GM12878 (cell line): ENCODE data around the gene EVC. TPM values are rescaled to one million over a fixed set of nuclear protein-coding genes. Genes with fewer than 3 reads are reported as not detected.

ENCODE experiments used
- ATAC-seq: fragments of 200-7000 bp; cut with Tn5 transposase; 3 replicates; pipeline ENCODE4 v1.9.1; 2020; ENCODE audit warnings: mild to moderate bottlenecking, moderate library complexity
- BruUV-seq: library from RNA; stranded (reverse); fragments of 400-500 nt; replicated peaks from 2 replicates; lab custom pipeline; 2021; lab: Mats Ljungman, UMichigan
- CTCF ChIA-PET: fragments of 300-600 bp; sonication (Branson Sonifier 250); formaldehyde crosslinking; extraction: SDS; loops from one replicate; lab custom pipeline; 2021; ENCODE audit warnings: inconsistent platforms; lab: Yijun Ruan, JAX
- POLR2A ChIA-PET: fragments of 350-600 bp; formaldehyde crosslinking; extraction: SDS; loops from one replicate; lab custom pipeline; 2021; ENCODE audit warnings: inconsistent platforms; lab: Charles Lee
- RAD21 ChIA-PET: fragments of 300-600 bp; sonication (Branson Sonifier 250); formaldehyde crosslinking; loops from one replicate; lab custom pipeline; 2023; ENCODE audit warnings: antibody characterized with exemption; ENCODE audit not compliant: unreplicated experiment; lab: Charles Lee
- SMC1A ChIA-PET: fragments of 300-600 bp; sonication (Branson Sonifier 250); formaldehyde crosslinking; loops from one replicate; lab custom pipeline; 2023; ENCODE audit not compliant: unreplicated experiment, uncharacterized antibody; lab: Charles Lee
- DNase-seq: peaks from one replicate; pipeline ENCODE4 v3.0.0-alpha.2; 2011; ENCODE audit warnings: low read depth, low spot score
- FAIRE-seq: peaks from 3 replicates; lab custom pipeline; 2011; peaks lifted over from hg19 to GRCh38; lab: Jason Lieb, UNC
- H2AFZ ChIP-seq: 2 replicates; pipeline ENCODE4 v1.6.0; 2011; ENCODE audit warnings: low read depth, low read length, control low read depth; ENCODE audit not compliant: control insufficient read depth
- H3K27ac ChIP-seq: 2 replicates; pipeline ENCODE4 v1.5.1; 2011; ENCODE audit warnings: control low read depth; ENCODE audit not compliant: control insufficient read depth, insufficient read depth
- H3K27me3 ChIP-seq, 2 experiments: replicated peaks in 1 of 2; 2 replicates each; pipeline versions ENCODE4 v1.6.0 to v1.6.1; 2011; ENCODE audit warnings: low read length in 1 of 2; ENCODE audit not compliant: control insufficient read depth in 2 of 2, insufficient read depth in 2 of 2
- H3K36me3 ChIP-seq, 2 experiments: 2 replicates each; pipeline ENCODE4 v1.5.1; 2011; ENCODE audit warnings: low read length in 1 of 2; ENCODE audit not compliant: control insufficient read depth in 2 of 2, insufficient read depth in 2 of 2
- H3K4me1 ChIP-seq: 2 replicates; pipeline ENCODE4 v1.6.1; 2011; ENCODE audit warnings: mild to moderate bottlenecking, low read length, moderate library complexity, mixed read lengths; ENCODE audit not compliant: control insufficient read depth, insufficient read depth
- H3K4me2 ChIP-seq: 2 replicates; pipeline ENCODE4 v1.6.0; 2011; ENCODE audit warnings: control low read depth; ENCODE audit not compliant: control insufficient read depth, insufficient read depth
- H3K4me3 ChIP-seq: fragments of 200-600 bp; sonication (generic); 2 replicates; pipeline ENCODE4 v1.5.1; 2016
- H3K79me2 ChIP-seq: 2 replicates; pipeline ENCODE4 v1.6.0; 2011; ENCODE audit warnings: low read length; ENCODE audit not compliant: control insufficient read depth, insufficient read depth
- H3K9ac ChIP-seq: 2 replicates; pipeline ENCODE4 v1.8.0; 2011; ENCODE audit warnings: low read length, control low read depth, mixed read lengths; ENCODE audit not compliant: control insufficient read depth, insufficient read depth
- H3K9me3 ChIP-seq: replicated peaks from 3 replicates; pipeline ENCODE4 v1.5.1; 2011; ENCODE audit warnings: mild to moderate bottlenecking, low read length; ENCODE audit not compliant: control insufficient read depth, insufficient read depth
- H4K20me1 ChIP-seq: 2 replicates; pipeline ENCODE4 v1.6.0; 2011; ENCODE audit not compliant: control insufficient read depth, insufficient read depth
- IKZF1 ChIP-seq: fragments of 450-650 bp; conservative IDR thresholded peaks from 2 replicates; pipeline ENCODE4 v1.6.1; 2017; ENCODE audit warnings: antibody characterized with exemption, mild to moderate bottlenecking
- NBN ChIP-seq: fragments of 450-650 bp; IDR thresholded peaks from 2 replicates; pipeline ENCODE4 v1.6.1; 2016
- SMC3 ChIP-seq: IDR thresholded peaks from 2 replicates; pipeline ENCODE4 v1.6.1; 2011; ENCODE audit warnings: low read length, improper control_type of control experiment, borderline replicate concordance
- ZNF384 ChIP-seq: IDR thresholded peaks from 2 replicates; pipeline ENCODE4 v1.6.1; 2012; ENCODE audit warnings: low read depth, mild to moderate bottlenecking, low read length, improper control_type of control experiment, borderline replicate concordance
- WGBS: methylation state at CpG from one replicate; pipeline ENCODE4 v1.1.6; 2016; ENCODE audit warnings: low lambda C conversion rate; ENCODE audit not compliant: insufficient replicate concordance, insufficient coverage; ENCODE audit errors: missing lambda C conversion rate; 5-methylcytosine and 5-hydroxymethylcytosine counted together
- in situ Hi-C: fragments of 300-500 bp; cut with MboI; formaldehyde crosslinking; loops from 9 replicates; pipeline ENCODE4 v1.14.3; 2018; ENCODE audit warnings: mixed read lengths
- intact Hi-C: fragments of 100-400 bp; cut with micrococcal nuclease; formaldehyde crosslinking; loops from one replicate; pipeline ENCODE4 v1.14.2; 2022; ENCODE audit not compliant: unreplicated experiment
- polyA plus RNA-seq, 11 experiments: library from polyadenylated mRNA; depleted of rRNA in 4 of 11; unstranded in 6 of 11; stranded (reverse) in 5 of 11; fragments of >200 nt; fragmentation: Nextera tagmentation in 4 of 11; fragmentation: Illumina TruSeq in 1 of 11; extraction: Ambion mirVana in 4 of 11; extraction: Trizol in 1 of 11; gene quantifications; 1 replicate in 1 of 11; 2 replicates in 10 of 11; pipeline versions ENCODE4 v1.2.1 to v1.2.3, GENCODE V29; 2011 to 2016; ENCODE audit warnings: inconsistent platforms in 2 of 11, missing spikeins in 2 of 11, low read depth in 1 of 11
- total RNA-seq, 4 experiments: library from RNA; depleted of rRNA in 3 of 4; stranded (reverse); fragments of >200 nt in 3 of 4; fragmentation: Illumina TruSeq in 1 of 4; extraction: Trizol in 1 of 4; gene quantifications; 2 replicates each; pipeline versions ENCODE4 v1.2.1 to v1.2.3, GENCODE V29; 2013 to 2021
- TF ChIP-seq, protein P1 (sequence below): fragments of 450-650 bp; IDR thresholded peaks from 2 replicates; pipeline ENCODE4 v1.6.1; 2017; ENCODE audit warnings: mild to moderate bottlenecking, moderate library complexity

The EVC gene
- total and polyA plus RNA-seq, 10 of the 15 experiments (the other 5 are each of a cell fraction or from before 2014, with no cell fraction given) = 0.87 to 55.9 (median 15.6) TPM

DNA sequence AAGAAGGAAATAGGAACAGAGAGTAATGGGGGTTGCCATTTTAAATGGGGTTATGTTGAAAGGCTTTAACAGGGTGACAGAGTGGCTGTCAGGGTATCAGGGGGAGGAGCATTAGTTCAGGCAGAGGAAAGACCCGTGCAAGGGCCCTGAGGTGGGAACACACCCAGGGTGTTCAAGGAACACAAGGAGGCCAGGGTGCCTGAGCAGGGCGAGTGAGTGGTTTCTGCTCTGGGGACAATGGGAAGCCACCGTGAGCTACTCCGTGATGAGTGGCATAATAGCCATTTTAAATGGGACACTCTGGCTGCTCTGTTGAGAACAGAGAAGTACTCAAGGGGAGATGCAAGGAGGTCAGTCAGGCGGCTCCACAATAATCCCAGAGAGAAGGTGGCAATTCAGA, 7.2 kb upstream of the EVC start:
- Histone ChIP-seq H3K9me3 (no peaks in the 10 kb centered on the region; the same call in 2 of the 3 replicates), H3K4me2 (no peak overlapping the region), H3K4me3 (no peak overlapping the region), H3K36me3 (no peaks in the 10 kb centered on the region), H3K27ac (peak overlapping the region; percentile 20; the same call in 1 of the 2 replicates), H2AFZ (no peak overlapping the region), H4K20me1 (no peaks in the 10 kb centered on the region), H3K9ac (no peak overlapping the region), H3K79me2 (no peaks in the 10 kb centered on the region), H3K27me3 (no peaks in the 10 kb centered on the region), H3K4me1 (peaks cover 8% of the 10 kb centered on the region)
- ChIA-PET SMC1A (interaction anchor here (1.3 kb wide), 2 partner anchors 10 to 24 kb away, joined by 3 to 4 read pairs; no protein-coding TSS in a partner anchor), POLR2A (no interaction called here), CTCF (no interaction called here), RAD21 (interaction anchor here (0.8 to 1.6 kb wide), 2 partner anchors 9 to 15 kb away, joined by 3 to 6 read pairs; no protein-coding TSS in a partner anchor)
- no peak for FAIRE-seq
- 44% methylated on average over 5 of the region's 5 CpGs for WGBS
- no TSS peak for BruUV-seq
- no peak for DNase-seq
- TF ChIP-seq ZNF384 (no peak), IKZF1 (peak; percentile 30; the same call in 1 of the 2 replicates)
- ATAC-seq = peak; percentile 33
- intact Hi-C loops = no loop called here
- in situ Hi-C loops = no loop called here

DNA sequence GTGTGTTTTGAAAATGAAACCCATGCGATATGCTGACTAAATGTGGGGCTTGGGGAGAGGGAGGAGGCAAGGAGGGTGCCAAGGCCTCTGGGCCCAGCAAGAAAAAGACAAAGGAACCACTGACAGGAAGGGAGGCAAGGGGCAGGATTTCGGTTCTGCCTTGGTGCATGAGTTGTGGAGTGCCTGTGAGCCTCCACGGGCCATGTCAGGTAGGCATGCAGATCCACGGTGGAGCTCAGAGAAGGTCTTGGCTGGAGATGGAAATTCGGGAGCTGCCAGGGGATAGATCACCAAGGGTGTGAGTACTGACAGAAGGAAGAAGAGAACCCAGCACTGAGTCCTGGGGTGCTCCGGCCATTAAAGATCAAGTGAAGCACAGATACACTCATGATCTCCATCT, 6.7 kb upstream of the EVC start:
- no peaks in the 10 kb centered on the region for H4K20me1 ChIP-seq
- H3K4me1 ChIP-seq = peaks cover 8% of the 10 kb centered on the region
- no peak for DNase-seq
- H3K36me3 ChIP-seq = no peaks in the 10 kb centered on the region
- ChIA-PET SMC1A (interaction anchor here (0.7 to 1.2 kb wide), 3 partner anchors 15 to 70 kb away, joined by 3 read pairs; no protein-coding TSS in a partner anchor), RAD21 (interaction anchor here (0.8 to 1.6 kb wide), 2 partner anchors 9 to 15 kb away, joined by 3 to 6 read pairs; no protein-coding TSS in a partner anchor), CTCF (interaction anchor here (1.2 to 2.5 kb wide), 2 partner anchors 11 to 22 kb away, joined by 4 to 8 read pairs; no protein-coding TSS in a partner anchor), POLR2A (no interaction called here)
- intact Hi-C loops (no loop called here), in situ Hi-C loops (no loop called here)
- H2AFZ ChIP-seq = no peak overlapping the region
- H3K9ac ChIP-seq = no peak overlapping the region
- no peak overlapping the region for H3K4me2 ChIP-seq
- H3K4me3 ChIP-seq = no peak overlapping the region
- H3K79me2 ChIP-seq = no peaks in the 10 kb centered on the region
- H3K9me3 ChIP-seq = no peaks in the 10 kb centered on the region; the same call in 2 of the 3 replicates
- whole genome bisulfite sequencing = 23% methylated on average over 6 of the region's 6 CpGs
- FAIRE-seq = no peak
- TSS peak; percentile 90 for BruUV-seq
- peak overlapping the region; percentile 20 for H3K27ac ChIP-seq
- ATAC-seq = peak; percentile 59
- no peaks in the 10 kb centered on the region for H3K27me3 ChIP-seq
- TF ChIP-seq NBN = 0 out of 2 replicates have a peak, but pooled peaks have one; percentile 25
- TF ChIP-seq, protein P1, sequence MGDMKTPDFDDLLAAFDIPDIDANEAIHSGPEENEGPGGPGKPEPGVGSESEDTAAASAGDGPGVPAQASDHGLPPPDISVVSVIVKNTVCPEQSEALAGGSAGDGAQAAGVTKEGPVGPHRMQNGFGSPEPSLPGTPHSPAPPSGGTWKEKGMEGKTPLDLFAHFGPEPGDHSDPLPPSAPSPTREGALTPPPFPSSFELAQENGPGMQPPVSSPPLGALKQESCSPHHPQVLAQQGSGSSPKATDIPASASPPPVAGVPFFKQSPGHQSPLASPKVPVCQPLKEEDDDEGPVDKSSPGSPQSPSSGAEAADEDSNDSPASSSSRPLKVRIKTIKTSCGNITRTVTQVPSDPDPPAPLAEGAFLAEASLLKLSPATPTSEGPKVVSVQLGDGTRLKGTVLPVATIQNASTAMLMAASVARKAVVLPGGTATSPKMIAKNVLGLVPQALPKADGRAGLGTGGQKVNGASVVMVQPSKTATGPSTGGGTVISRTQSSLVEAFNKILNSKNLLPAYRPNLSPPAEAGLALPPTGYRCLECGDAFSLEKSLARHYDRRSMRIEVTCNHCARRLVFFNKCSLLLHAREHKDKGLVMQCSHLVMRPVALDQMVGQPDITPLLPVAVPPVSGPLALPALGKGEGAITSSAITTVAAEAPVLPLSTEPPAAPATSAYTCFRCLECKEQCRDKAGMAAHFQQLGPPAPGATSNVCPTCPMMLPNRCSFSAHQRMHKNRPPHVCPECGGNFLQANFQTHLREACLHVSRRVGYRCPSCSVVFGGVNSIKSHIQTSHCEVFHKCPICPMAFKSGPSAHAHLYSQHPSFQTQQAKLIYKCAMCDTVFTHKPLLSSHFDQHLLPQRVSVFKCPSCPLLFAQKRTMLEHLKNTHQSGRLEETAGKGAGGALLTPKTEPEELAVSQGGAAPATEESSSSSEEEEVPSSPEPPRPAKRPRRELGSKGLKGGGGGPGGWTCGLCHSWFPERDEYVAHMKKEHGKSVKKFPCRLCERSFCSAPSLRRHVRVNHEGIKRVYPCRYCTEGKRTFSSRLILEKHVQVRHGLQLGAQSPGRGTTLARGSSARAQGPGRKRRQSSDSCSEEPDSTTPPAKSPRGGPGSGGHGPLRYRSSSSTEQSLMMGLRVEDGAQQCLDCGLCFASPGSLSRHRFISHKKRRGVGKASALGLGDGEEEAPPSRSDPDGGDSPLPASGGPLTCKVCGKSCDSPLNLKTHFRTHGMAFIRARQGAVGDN = peak; percentile 47; the same call in 1 of the 2 replicates
- no peak for TF ChIP-seq SMC3
